GM12865 (cell line): ENCODE data around the gene DNPEP.
"Not testable (repeated sequence)": the region's sequence is repeated elsewhere in the genome, so short reads cannot be mapped to it uniquely, and the experiment has no call there.

Experiments used
- DNase-seq: peaks from one replicate; pipeline ENCODE4 v3.0.0; 2010; ENCODE audit warnings: low read depth
- H3K4me3 ChIP-seq: 2 replicates; pipeline ENCODE4 v1.5.1; 2011; ENCODE audit warnings: mild to moderate bottlenecking, low read depth, low read length, control low read depth
- CTCF ChIP-seq: IDR thresholded peaks from 2 replicates; pipeline ENCODE4 v1.5.1; 2011; ENCODE audit warnings: low read length, control low read depth, low read depth, inconsistent platforms; ENCODE audit not compliant: insufficient read depth; ENCODE audit errors: missing control alignments

Gene DNPEP

GRCh38 chr2:219410390-219410789, 22.7 kb upstream of the DNPEP start:
- no peak overlapping the region for H3K4me3 ChIP-seq
- DNase-seq, result no peak
- TF ChIP-seq CTCF, result no peak

GRCh38 chr2:219409619-219410018, 21.9 kb upstream of the DNPEP start:
- no peak for DNase-seq
- no peak for TF ChIP-seq CTCF
- no peak overlapping the region for H3K4me3 ChIP-seq

- TF ChIP-seq CTCF, result no peak
- no peak for DNase-seq
- no peak overlapping the region for H3K4me3 ChIP-seq
These were observed 20.9 kb upstream of the DNPEP start for GRCh38 chr2:219408631-219409030.

- no peak for TF ChIP-seq CTCF
- H3K4me3 ChIP-seq, result no peak overlapping the region
- no peak for DNase-seq
These were observed 20.5 kb upstream of the DNPEP start for GRCh38 chr2:219408204-219408603.

- DNase-seq, H3K4me3 ChIP-seq: not testable (repeated sequence)
These were observed 19.6 kb upstream of the DNPEP start for GRCh38 chr2:219407343-219407742.

GRCh38 chr2:219406861-219407230, 19.1 kb upstream of the DNPEP start:
- no peak overlapping the region for H3K4me3 ChIP-seq
- no peak for TF ChIP-seq CTCF
- no peak for DNase-seq

- no peak for DNase-seq
- no peak for TF ChIP-seq CTCF
- no peak overlapping the region for H3K4me3 ChIP-seq
These were observed 18.5 kb upstream of the DNPEP start for GRCh38 chr2:219405958-219406860.
